ENCODE data around the gene ZNF106. TPM values are rescaled to one million over a fixed set of nuclear protein-coding genes. Genes with fewer than 3 reads are reported as not detected.

The ZNF106 gene
- polyA plus RNA-seq, 5 donors: 37.3 to 53.1 (median 46.1) TPM

- DNase-seq: no peak
These were observed 122.8 kb downstream of the ZNF106 start for GRCh38 chr15:42368096-42368495.

GRCh38 chr15:42367041-42367440 is 123.9 kb downstream of the ZNF106 start:
- DNase-seq: no peak

- DNase-seq: no peak
These were observed 124.9 kb downstream of the ZNF106 start for GRCh38 chr15:42365921-42366550.

- DNase-seq: no peak
These were observed 126.4 kb downstream of the ZNF106 start for GRCh38 chr15:42364529-42364928.

- DNase-seq: no peak
These were observed 127.0 kb downstream of the ZNF106 start for GRCh38 chr15:42363942-42364341.

GRCh38 chr15:42363487-42363886 is 127.5 kb downstream of the ZNF106 start:
- no peak for DNase-seq

Other genes with a start within 250 kb of the ZNF106 start
- gene GANC, start 217.9 kb downstream of the ZNF106 start, polyA plus RNA-seq (ENCODE audit: insufficient read depth in 1 of 5, insufficient read length in 5 of 5, low replicate concordance in 1 of 5): 10 to 100 TPM; 22.7 to 42.3 (median 35.1) TPM
- gene TMEM87A, start 217.7 kb downstream of the ZNF106 start, polyA plus RNA-seq (ENCODE audit: insufficient read depth in 1 of 5, insufficient read length in 5 of 5, low replicate concordance in 1 of 5): 10 to 100 TPM; 61.6 to 76.1 (median 74.7) TPM
- 10 to 100 TPM; 12.5 to 30.3 (median 16.7) TPM for gene CAPN3, start 131.6 kb downstream of the ZNF106 start, polyA plus RNA-seq (ENCODE audit: insufficient read depth in 1 of 5, insufficient read length in 5 of 5, low replicate concordance in 1 of 5)
- gene SNAP23, start 4.5 kb upstream of the ZNF106 start, polyA plus RNA-seq (ENCODE audit: insufficient read depth in 1 of 5, insufficient read length in 5 of 5, low replicate concordance in 1 of 5): 10 to 100 TPM; 67.8 to 99.1 (median 91.9) TPM
- 10 to 100 TPM; 19.3 to 28.7 (median 21.6) TPM for gene LRRC57, start 57.7 kb upstream of the ZNF106 start, polyA plus RNA-seq (ENCODE audit: insufficient read depth in 1 of 5, insufficient read length in 5 of 5, low replicate concordance in 1 of 5)
- 10 to 100 TPM; 19.4 to 30.5 (median 27.1) TPM for gene HAUS2, start 57.7 kb upstream of the ZNF106 start, polyA plus RNA-seq (ENCODE audit: insufficient read depth in 1 of 5, insufficient read length in 5 of 5, low replicate concordance in 1 of 5)
- gene STARD9, start 84.5 kb upstream of the ZNF106 start, polyA plus RNA-seq (ENCODE audit: insufficient read depth in 1 of 5, insufficient read length in 5 of 5, low replicate concordance in 1 of 5): 10 to 100 TPM; 13.2 to 22.1 (median 16.9) TPM
- 10 to 100 TPM; 20.0 to 30.5 (median 25.4) TPM for gene CDAN1, start 246.0 kb upstream of the ZNF106 start, polyA plus RNA-seq (ENCODE audit: insufficient read depth in 1 of 5, insufficient read length in 5 of 5, low replicate concordance in 1 of 5)

Measured in right lung (tissue), 5 donors.